HEK293 (cell line): ENCODE data around the gene MEMO1.

ENCODE experiments used
- CTCF ChIP-seq: fragments of 450-650 bp; formaldehyde crosslinking; IDR thresholded peaks from 2 replicates; pipeline ENCODE4 v1.5.1; 2016; ENCODE audit warnings: missing biosample characterization, missing genetic modification characterization
- GFI1B ChIP-seq: fragments of 450-650 bp; formaldehyde crosslinking; IDR thresholded peaks from 2 replicates; pipeline ENCODE4 v1.5.1; 2016; ENCODE audit warnings: missing biosample characterization, missing genetic modification characterization
- ZBTB21 ChIP-seq: fragments of 450-650 bp; formaldehyde crosslinking; IDR thresholded peaks from 2 replicates; pipeline ENCODE4 v1.5.1; 2017; ENCODE audit warnings: missing biosample characterization, missing genetic modification characterization
- ZFP41 ChIP-seq: fragments of 450-650 bp; formaldehyde crosslinking; IDR thresholded peaks from 2 replicates; pipeline ENCODE4 v1.5.1; 2016; ENCODE audit warnings: missing biosample characterization, missing genetic modification characterization, borderline replicate concordance
- ZNF10 ChIP-seq: fragments of 450-650 bp; formaldehyde crosslinking; IDR thresholded peaks from 2 replicates; pipeline ENCODE4 v1.5.1; 2017; ENCODE audit warnings: missing biosample characterization, missing genetic modification characterization
- ZNF571 ChIP-seq: fragments of 450-650 bp; formaldehyde crosslinking; IDR thresholded peaks from 2 replicates; pipeline ENCODE4 v1.5.0; 2017; ENCODE audit warnings: missing biosample characterization, missing genetic modification characterization
- ZNF830 ChIP-seq: fragments of 450-650 bp; IDR thresholded peaks from 2 replicates; pipeline ENCODE4 v1.5.0; 2018; ENCODE audit warnings: missing biosample characterization, missing genetic modification characterization, low read depth, mild to moderate bottlenecking, moderate library complexity

- TF ChIP-seq ZNF571 (tag by site-specific recombination) = no peak
- TF ChIP-seq ZNF830 (tag by site-specific recombination) = no peak
- no peak for TF ChIP-seq GFI1B (tag by site-specific recombination)
- no peak for TF ChIP-seq ZBTB21 (tag by site-specific recombination)
- TF ChIP-seq ZNF10 (tag by site-specific recombination) = no peak
- no peak for TF ChIP-seq ZFP41 (tag by site-specific recombination)
- no peak for TF ChIP-seq CTCF (tag by site-specific recombination)
Measured at GRCh38 chr2:31957354-31958139, 53.3 kb downstream of the MEMO1 start.
